ENCODE results near the gene NEK2.

Gene NEK2

GRCh38 chr1:211667065-211667617 is 8.3 kb downstream of the NEK2 start:
- no peak for DNase-seq (ENCODE audit: low read depth, low spot score)
- Histone ChIP-seq H3K4me3 (no peak overlapping the region), H3K9me3 (ENCODE audit: low read depth, low read length) (no peaks in the 10 kb centered on the region), H3K27ac (no peak overlapping the region), H3K9ac (ENCODE audit: insufficient read length) (no peak overlapping the region), H3K36me3 (ENCODE audit: insufficient read depth, low read length) (peaks cover 66% of the 10 kb centered on the region)
- TF ChIP-seq EZH2 (IDR thresholded peaks at IDR 0.05) (no peak), POLR2AphosphoS5 (IDR thresholded peaks at IDR 0.05; ENCODE audit: borderline replicate concordance, low read depth, low read length) (no peak)

GRCh38 chr1:211660718-211661222 is 14.7 kb downstream of the NEK2 start:
- H3K9ac ChIP-seq (ENCODE audit: insufficient read length), result no peak overlapping the region
- H3K9me3 ChIP-seq (ENCODE audit: low read depth, low read length), result no peaks in the 10 kb centered on the region
- H3K27ac ChIP-seq, result no peak overlapping the region
- no peak overlapping the region for H3K4me3 ChIP-seq
- TF ChIP-seq EZH2 (IDR thresholded peaks at IDR 0.05) (no peak), FOXP2 (optimal IDR thresholded peaks at IDR 0.05; ENCODE audit: control extremely low read depth, extremely low read length, insufficient read depth) (no peak), POLR2AphosphoS5 (IDR thresholded peaks at IDR 0.05; ENCODE audit: borderline replicate concordance, low read depth, low read length) (no peak)
- no peak for DNase-seq (ENCODE audit: low read depth, low spot score)
- peaks cover 14% of the 10 kb centered on the region for H3K36me3 ChIP-seq (ENCODE audit: insufficient read depth, low read length)

- Histone ChIP-seq H3K9me3 (ENCODE audit: low read depth, low read length) (no peaks in the 10 kb centered on the region), H3K36me3 (ENCODE audit: insufficient read depth, low read length) (no peaks in the 10 kb centered on the region), H3K9ac (ENCODE audit: insufficient read length) (no peak overlapping the region), H3K4me3 (no peak overlapping the region), H3K27ac (no peak overlapping the region)
- no peak for DNase-seq (ENCODE audit: low read depth, low spot score)
- TF ChIP-seq FOXP2 (optimal IDR thresholded peaks at IDR 0.05; ENCODE audit: control extremely low read depth, extremely low read length, insufficient read depth) (no peak), EZH2 (IDR thresholded peaks at IDR 0.05) (no peak), POLR2AphosphoS5 (IDR thresholded peaks at IDR 0.05; ENCODE audit: borderline replicate concordance, low read depth, low read length) (no peak)
Observed at GRCh38 chr1:211656728-211657127, 18.7 kb downstream of the NEK2 start.

- no peaks in the 10 kb centered on the region for H3K9me3 ChIP-seq (ENCODE audit: low read depth, low read length)
- no peak for DNase-seq (ENCODE audit: low read depth, low spot score)
- TF ChIP-seq POLR2AphosphoS5 (IDR thresholded peaks at IDR 0.05; ENCODE audit: borderline replicate concordance, low read depth, low read length) (no peak), FOXP2 (optimal IDR thresholded peaks at IDR 0.05; ENCODE audit: control extremely low read depth, extremely low read length, insufficient read depth) (peak; percentile 23)
Observed at GRCh38 chr1:211654838-211655787, 20.3 kb downstream of the NEK2 start.

GRCh38 chr1:211653959-211654496 is 21.4 kb downstream of the NEK2 start:
- no peak overlapping the region for H3K9ac ChIP-seq (ENCODE audit: insufficient read length)
- no peaks in the 10 kb centered on the region for H3K9me3 ChIP-seq (ENCODE audit: low read depth, low read length)
- no peak overlapping the region for H3K4me3 ChIP-seq
- no peaks in the 10 kb centered on the region for H3K36me3 ChIP-seq (ENCODE audit: insufficient read depth, low read length)
- no peak for DNase-seq (ENCODE audit: low read depth, low spot score)
- TF ChIP-seq POLR2AphosphoS5 (IDR thresholded peaks at IDR 0.05; ENCODE audit: borderline replicate concordance, low read depth, low read length) (no peak), EZH2 (IDR thresholded peaks at IDR 0.05) (no peak), FOXP2 (optimal IDR thresholded peaks at IDR 0.05; ENCODE audit: control extremely low read depth, extremely low read length, insufficient read depth) (no peak)
- no peak overlapping the region for H3K27ac ChIP-seq

More at GRCh38 chr1:211654838-211655787, 20.3 kb downstream of the NEK2 start:
- Histone ChIP-seq H3K4me3 (no peak overlapping the region), H3K27ac (no peak overlapping the region), H3K36me3 (ENCODE audit: insufficient read depth, low read length) (no peaks in the 10 kb centered on the region), H3K9ac (ENCODE audit: insufficient read length) (no peak overlapping the region)

GRCh38 chr1:211653293-211653692 is 22.1 kb downstream of the NEK2 start:
- H3K4me3 ChIP-seq, result no peak overlapping the region
- H3K36me3 ChIP-seq (ENCODE audit: insufficient read depth, low read length), result no peaks in the 10 kb centered on the region
- no peak for DNase-seq (ENCODE audit: low read depth, low spot score)
- TF ChIP-seq FOXP2 (optimal IDR thresholded peaks at IDR 0.05; ENCODE audit: control extremely low read depth, extremely low read length, insufficient read depth) (no peak), POLR2AphosphoS5 (IDR thresholded peaks at IDR 0.05; ENCODE audit: borderline replicate concordance, low read depth, low read length) (no peak), EZH2 (IDR thresholded peaks at IDR 0.05) (no peak)
- H3K9me3 ChIP-seq (ENCODE audit: low read depth, low read length), result no peaks in the 10 kb centered on the region
- H3K27ac ChIP-seq, result no peak overlapping the region
- H3K9ac ChIP-seq (ENCODE audit: insufficient read length), result no peak overlapping the region

GRCh38 chr1:211652371-211652770 is 23.1 kb downstream of the NEK2 start:
- TF ChIP-seq EZH2 (IDR thresholded peaks at IDR 0.05) (no peak), POLR2AphosphoS5 (IDR thresholded peaks at IDR 0.05; ENCODE audit: borderline replicate concordance, low read depth, low read length) (no peak), FOXP2 (optimal IDR thresholded peaks at IDR 0.05; ENCODE audit: control extremely low read depth, extremely low read length, insufficient read depth) (no peak)
- H3K4me3 ChIP-seq, result no peak overlapping the region
- no peak for DNase-seq (ENCODE audit: low read depth, low spot score)
- no peak overlapping the region for H3K27ac ChIP-seq
- no peaks in the 10 kb centered on the region for H3K36me3 ChIP-seq (ENCODE audit: insufficient read depth, low read length)
- H3K9me3 ChIP-seq (ENCODE audit: low read depth, low read length), result no peaks in the 10 kb centered on the region
- H3K9ac ChIP-seq (ENCODE audit: insufficient read length), result no peak overlapping the region

GRCh38 chr1:211650904-211651303 is 24.5 kb downstream of the NEK2 start:
- no peak for DNase-seq (ENCODE audit: low read depth, low spot score)
- H3K27ac ChIP-seq, result no peak overlapping the region
- H3K4me3 ChIP-seq, result no peak overlapping the region
- TF ChIP-seq EZH2 (IDR thresholded peaks at IDR 0.05), result no peak
- TF ChIP-seq FOXP2 (optimal IDR thresholded peaks at IDR 0.05; ENCODE audit: control extremely low read depth, extremely low read length, insufficient read depth), result no peak
- TF ChIP-seq POLR2AphosphoS5 (IDR thresholded peaks at IDR 0.05; ENCODE audit: borderline replicate concordance, low read depth, low read length), result no peak
- H3K9me3 ChIP-seq (ENCODE audit: low read depth, low read length), result no peaks in the 10 kb centered on the region
- no peak overlapping the region for H3K9ac ChIP-seq (ENCODE audit: insufficient read length)
- H3K36me3 ChIP-seq (ENCODE audit: insufficient read depth, low read length), result no peaks in the 10 kb centered on the region

Measured in SK-N-MC (cell line).